AG04450 (cell line): ENCODE measurements around the gene SLC1A5. TPM values are rescaled to one million over a fixed set of nuclear protein-coding genes. Genes with fewer than 3 reads are reported as not detected.

Source experiments
- CTCF ChIA-PET: fragments of 300-600, 350-600 bp; formaldehyde crosslinking; extraction: SDS; loops from one replicate; lab custom pipeline; 2022; ENCODE audit warnings: antibody characterized with exemption, inconsistent platforms; lab: Charles Lee
- POLR2A ChIA-PET: fragments of 350-600 bp; formaldehyde crosslinking; extraction: SDS; loops from one replicate; lab custom pipeline; 2021; ENCODE audit warnings: antibody characterized with exemption, inconsistent platforms; lab: Yijun Ruan, JAX
- DNase-seq: peaks from one replicate; pipeline ENCODE4 v3.0.0-alpha.2; 2011; ENCODE audit warnings: low read depth, low spot score
- H3K27ac ChIP-seq: one replicate; pipeline ENCODE4 v1.5.1; 2012; ENCODE audit warnings: low read depth, low read length, control low read depth
- H3K27me3 ChIP-seq: one replicate; pipeline ENCODE4 v1.6.0; 2012; ENCODE audit warnings: low read length; ENCODE audit not compliant: control insufficient read depth, insufficient read depth
- H3K4me3 ChIP-seq: 2 replicates; pipeline ENCODE4 v1.5.1; 2011; ENCODE audit warnings: mild to moderate bottlenecking, low read depth, low read length, control low read depth
- H3K9me3 ChIP-seq: 2 replicates; pipeline ENCODE4 v1.5.1; 2012; ENCODE audit warnings: low read length; ENCODE audit not compliant: control insufficient read depth, insufficient read depth
- polyA plus RNA-seq: library from polyadenylated mRNA; depleted of rRNA; stranded (reverse); fragments of >200 nt; gene quantifications from 2 replicates; pipeline ENCODE4 v1.2.3, GENCODE V29; 2011
- TF ChIP-seq, protein P1 (sequence below): IDR thresholded peaks from 2 replicates; pipeline ENCODE4 v1.5.1; 2011; ENCODE audit warnings: low read depth, low read length, control low read depth, inconsistent platforms

Gene SLC1A5
- polyA plus RNA-seq, 1 experiment: 314 TPM

DNA sequence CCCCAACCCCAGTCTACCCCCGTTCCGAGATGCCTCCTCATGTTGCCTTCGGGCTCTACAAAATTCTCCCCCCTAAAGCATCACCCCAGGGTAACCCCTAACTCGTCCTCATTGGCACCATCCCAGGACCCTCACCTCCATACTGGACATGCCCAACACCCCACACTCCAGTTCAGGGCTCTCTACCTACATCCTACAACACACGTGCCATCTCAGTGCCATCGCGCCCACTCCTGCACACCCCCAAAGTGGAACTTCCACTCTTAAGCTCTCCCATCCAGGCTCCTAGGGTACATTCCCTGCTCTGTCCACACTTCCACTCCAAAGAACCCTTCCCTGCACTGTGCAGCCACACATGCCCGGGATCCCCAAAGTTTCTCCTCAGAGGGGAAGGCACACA, 43.4 kb downstream of the SLC1A5 start:
- Histone ChIP-seq H3K27me3 (no peaks in the 10 kb centered on the region), H3K27ac (no peak overlapping the region), H3K9me3 (no peaks in the 10 kb centered on the region), H3K4me3 (peak overlapping the region; percentile 89)
- no peak for DNase-seq
- CTCF ChIA-PET: no interaction called here
- TF ChIP-seq, protein P1, sequence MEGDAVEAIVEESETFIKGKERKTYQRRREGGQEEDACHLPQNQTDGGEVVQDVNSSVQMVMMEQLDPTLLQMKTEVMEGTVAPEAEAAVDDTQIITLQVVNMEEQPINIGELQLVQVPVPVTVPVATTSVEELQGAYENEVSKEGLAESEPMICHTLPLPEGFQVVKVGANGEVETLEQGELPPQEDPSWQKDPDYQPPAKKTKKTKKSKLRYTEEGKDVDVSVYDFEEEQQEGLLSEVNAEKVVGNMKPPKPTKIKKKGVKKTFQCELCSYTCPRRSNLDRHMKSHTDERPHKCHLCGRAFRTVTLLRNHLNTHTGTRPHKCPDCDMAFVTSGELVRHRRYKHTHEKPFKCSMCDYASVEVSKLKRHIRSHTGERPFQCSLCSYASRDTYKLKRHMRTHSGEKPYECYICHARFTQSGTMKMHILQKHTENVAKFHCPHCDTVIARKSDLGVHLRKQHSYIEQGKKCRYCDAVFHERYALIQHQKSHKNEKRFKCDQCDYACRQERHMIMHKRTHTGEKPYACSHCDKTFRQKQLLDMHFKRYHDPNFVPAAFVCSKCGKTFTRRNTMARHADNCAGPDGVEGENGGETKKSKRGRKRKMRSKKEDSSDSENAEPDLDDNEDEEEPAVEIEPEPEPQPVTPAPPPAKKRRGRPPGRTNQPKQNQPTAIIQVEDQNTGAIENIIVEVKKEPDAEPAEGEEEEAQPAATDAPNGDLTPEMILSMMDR: no peak
- POLR2A ChIA-PET: no interaction called here

DNA sequence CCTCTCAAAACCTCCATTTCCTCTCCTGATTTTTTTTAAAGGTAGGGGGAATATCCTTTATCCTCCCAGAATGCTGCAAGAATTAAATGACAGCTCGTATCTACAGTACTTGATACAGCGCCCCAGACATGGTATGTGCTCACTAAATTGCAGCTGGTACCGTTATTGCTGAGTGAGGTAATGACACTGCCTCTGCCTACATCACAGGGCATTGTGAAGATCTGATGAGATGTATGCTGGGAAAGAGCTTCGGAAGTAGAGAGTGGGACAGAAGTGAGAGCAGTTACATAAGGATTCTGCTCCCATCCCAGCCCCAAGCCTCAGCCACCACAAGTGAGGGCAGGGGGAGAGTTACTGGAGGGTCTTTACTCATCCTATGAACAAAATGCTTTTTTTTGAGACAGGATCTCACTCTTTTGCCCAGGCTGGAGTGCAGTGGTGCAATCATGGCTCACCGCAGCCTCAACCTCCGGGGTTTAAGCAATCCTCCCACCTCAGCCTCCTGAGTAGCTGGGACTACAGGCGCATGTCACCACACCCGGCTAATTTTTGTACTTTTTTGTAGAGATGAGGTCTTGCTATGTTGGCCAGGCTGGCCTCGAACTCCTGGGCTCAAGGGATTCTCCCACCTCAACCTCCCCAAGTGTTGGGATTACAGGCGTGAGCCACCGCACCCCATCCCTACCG, 44.2 kb downstream of the SLC1A5 start:
- no peak for DNase-seq
- ChIA-PET CTCF (interaction anchor here (1.5 kb wide), 1 partner anchor 15 kb away, joined by 5 read pairs; no protein-coding TSS in a partner anchor), POLR2A (interaction anchor here (0.7 kb wide), 1 partner anchor 41 kb away, joined by 3 read pairs; no protein-coding TSS in a partner anchor)
- Histone ChIP-seq H3K9me3 (no peaks in the 10 kb centered on the region), H3K4me3 (peak overlapping the region; percentile 89), H3K27ac (no peak overlapping the region), H3K27me3 (no peaks in the 10 kb centered on the region)
- TF ChIP-seq, protein P1: no peak

DNA sequence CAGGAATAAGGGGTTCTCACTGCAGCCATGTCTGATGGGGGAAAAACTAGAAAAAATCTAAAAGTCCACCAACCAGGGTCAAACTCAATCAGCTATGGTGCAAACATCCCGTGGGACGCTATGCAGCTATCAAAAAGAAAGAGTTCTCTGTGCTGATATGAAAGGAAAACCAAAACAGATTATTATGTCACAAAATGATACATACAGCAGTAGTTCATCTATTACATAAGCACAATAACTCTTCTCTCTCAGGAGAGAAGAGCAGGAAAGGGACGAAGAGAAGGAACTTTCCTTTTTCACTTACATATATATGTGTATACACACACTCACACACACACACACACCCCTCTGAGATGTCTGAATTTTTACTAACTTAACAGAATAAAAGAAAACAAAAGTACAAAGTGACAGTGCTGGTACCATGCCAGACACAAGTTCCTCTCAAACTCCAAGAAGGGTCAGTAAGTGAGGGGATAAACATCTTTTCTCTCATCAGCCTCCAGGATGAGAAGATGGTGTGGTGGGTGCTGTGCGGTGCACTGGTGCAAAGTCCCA, 45.4 kb downstream of the SLC1A5 start:
- Histone ChIP-seq H3K27ac (no peak overlapping the region), H3K9me3 (no peaks in the 10 kb centered on the region), H3K4me3 (no peak overlapping the region), H3K27me3 (no peaks in the 10 kb centered on the region)
- POLR2A ChIA-PET: no interaction called here
- TF ChIP-seq, protein P1: no peak
- CTCF ChIA-PET: interaction anchor here (0.6 to 1.5 kb wide), 2 partner anchors 14 to 17 kb away, joined by 3 to 5 read pairs; no protein-coding TSS in a partner anchor
- DNase-seq: no peak

DNA sequence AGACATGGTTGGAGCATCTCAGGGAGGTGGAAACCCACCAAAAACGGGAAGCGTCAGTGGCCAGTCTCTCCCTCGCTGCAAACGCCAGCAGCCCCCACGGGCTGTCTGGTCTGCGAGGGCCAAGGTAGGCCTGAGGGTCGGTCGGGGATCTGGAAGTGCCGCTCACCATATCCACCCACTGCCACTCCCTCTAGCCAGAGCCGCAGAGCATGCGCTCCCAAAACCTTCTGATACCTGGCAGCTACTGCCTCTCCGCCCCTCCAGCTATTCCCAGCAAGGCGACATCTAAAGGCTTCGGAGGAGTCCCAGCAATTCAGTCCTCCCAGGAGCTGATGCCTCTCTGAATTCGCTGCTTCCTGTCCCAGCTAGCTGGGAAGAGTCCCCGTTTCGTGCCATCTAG, 46.9 kb downstream of the SLC1A5 start:
- Histone ChIP-seq H3K4me3 (no peak overlapping the region), H3K27ac (no peak overlapping the region), H3K9me3 (no peaks in the 10 kb centered on the region), H3K27me3 (no peaks in the 10 kb centered on the region)
- ChIA-PET POLR2A (interaction anchor here (1.0 kb wide), 1 partner anchor 10 kb away, joined by 3 read pairs; no protein-coding TSS in a partner anchor), CTCF (interaction anchor here (0.6 to 2.0 kb wide), 2 partner anchors 13 to 203 kb away, joined by 4 to 8 read pairs; no protein-coding TSS in a partner anchor)
- TF ChIP-seq, protein P1: no peak
- DNase-seq: no peak

DNA sequence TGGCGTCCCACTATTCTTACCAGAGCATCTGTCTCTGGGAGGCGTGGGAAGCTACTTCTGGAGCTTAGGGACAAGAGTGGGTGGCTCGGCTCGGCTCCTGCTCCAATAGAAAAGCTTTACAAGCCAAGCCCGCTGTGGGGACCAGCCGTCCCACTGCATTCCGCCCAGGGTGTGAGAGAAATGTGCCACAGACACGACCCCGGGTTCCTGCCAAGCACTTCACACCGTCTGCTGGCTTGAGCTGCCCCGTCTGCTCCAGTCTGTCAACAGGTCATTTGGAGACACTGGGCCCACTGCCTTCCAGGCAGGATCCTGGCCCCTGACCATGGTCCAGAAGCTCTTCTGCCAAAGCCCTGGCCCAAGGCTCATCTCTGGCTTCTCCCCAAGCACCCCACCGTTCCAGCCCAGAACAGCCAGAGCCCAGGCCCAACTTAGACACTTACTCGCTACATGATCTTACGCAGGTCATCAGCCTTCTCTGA, 49.1 kb downstream of the SLC1A5 start:
- no peaks in the 10 kb centered on the region for H3K27me3 ChIP-seq
- H3K27ac ChIP-seq: no peak overlapping the region
- H3K4me3 ChIP-seq: no peak overlapping the region
- DNase-seq: no peak
- no peaks in the 10 kb centered on the region for H3K9me3 ChIP-seq
- POLR2A ChIA-PET: interaction anchor here (0.6 kb wide), 1 partner anchor 177 kb away, joined by 3 read pairs; no protein-coding TSS in a partner anchor
- CTCF ChIA-PET: no interaction called here
- TF ChIP-seq, protein P1: no peak
